SK-N-SH (cell line): ENCODE data around the gene SHPK.

Source experiments
- CHD2 ChIP-seq: fragments of 150-350 bp; IDR thresholded peaks from 2 replicates; pipeline ENCODE4 v1.6.1; 2018; ENCODE audit warnings: low read length; ENCODE audit not compliant: partially characterized antibody
- ELF1 ChIP-seq: IDR thresholded peaks from 2 replicates; pipeline ENCODE4 v1.4.0; 2012
- FOXJ3 ChIP-seq: sonication (generic); formaldehyde crosslinking; IDR thresholded peaks from 2 replicates; pipeline ENCODE4 v1.5.1; 2020; ENCODE audit warnings: mild to moderate bottlenecking, missing genetic modification reagents
- GABPA ChIP-seq: IDR thresholded peaks from 2 replicates; pipeline ENCODE4 v1.4.0; 2012; ENCODE audit warnings: low read depth, mild to moderate bottlenecking
- POLR2AphosphoS5 ChIP-seq: IDR thresholded peaks from 2 replicates; pipeline ENCODE4 v1.6.1; 2012; ENCODE audit warnings: low read depth, low read length
- TEAD4 ChIP-seq: IDR thresholded peaks from 2 replicates; pipeline ENCODE4 v1.4.0; 2012; ENCODE audit warnings: mild to moderate bottlenecking, borderline replicate concordance; ENCODE audit not compliant: insufficient read depth

DNA sequence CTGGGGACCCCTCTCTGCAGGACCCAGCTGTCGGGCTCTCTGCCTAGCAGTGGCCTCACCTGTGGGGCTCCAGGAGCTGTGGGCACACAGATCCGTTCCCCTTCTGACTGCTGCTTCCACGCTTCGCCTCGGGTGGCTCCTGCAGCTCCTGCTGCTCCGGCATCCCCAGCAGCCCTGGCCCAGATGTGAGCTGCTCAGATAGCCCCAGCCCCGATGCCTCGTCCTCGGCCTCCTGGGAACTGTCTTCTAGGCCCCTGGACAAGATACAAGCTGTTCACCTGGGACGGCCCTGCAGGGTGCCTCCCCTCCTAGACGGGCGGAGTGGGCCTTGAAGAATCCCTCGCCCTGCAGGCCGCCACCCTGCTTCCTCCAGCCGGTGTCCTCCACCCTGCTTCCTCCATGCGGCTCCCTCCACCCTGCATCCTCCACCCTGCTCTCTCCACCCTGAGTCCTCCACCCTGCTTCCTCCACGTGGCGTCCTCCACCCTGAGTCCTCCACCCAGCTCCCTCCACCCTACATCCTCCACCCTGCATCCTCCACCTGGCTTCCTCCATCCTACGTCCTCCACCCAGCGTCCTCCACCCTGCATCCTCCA lies 43.6 kb upstream of the SHPK start:
- TF ChIP-seq FOXJ3, result no peak
- no peak for TF ChIP-seq TEAD4
- TF ChIP-seq POLR2AphosphoS5, result no peak
- TF ChIP-seq ELF1, result no peak
- no peak for TF ChIP-seq GABPA
- no peak for TF ChIP-seq CHD2
